Measurements from ENCODE around the gene ZNF521. TPM values are rescaled to one million over a fixed set of nuclear protein-coding genes. Genes with fewer than 3 reads are reported as not detected.

ZNF521 gene
- total RNA-seq, 1 experiment from 2014 or later, result not detected

DNA sequence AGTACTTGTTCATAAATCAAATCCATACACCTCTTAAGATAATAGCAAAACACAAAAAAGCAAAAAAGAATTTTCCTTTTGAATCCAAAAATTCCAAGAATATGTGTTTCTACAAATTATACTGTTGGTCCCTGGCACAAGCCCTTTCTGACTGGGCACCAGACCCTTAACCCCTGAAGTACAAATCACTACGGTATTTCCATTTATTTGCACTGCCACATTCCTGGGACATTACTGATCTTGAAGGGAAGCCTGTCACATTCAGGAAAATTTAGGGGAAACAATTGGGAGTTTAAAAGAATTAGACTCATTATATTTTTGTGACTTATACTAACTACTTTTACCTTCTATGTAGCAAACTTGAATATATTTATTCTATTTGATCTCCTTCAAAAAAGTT lies 98.8 kb downstream of the ZNF521 start:
- TF ChIP-seq, protein P1, sequence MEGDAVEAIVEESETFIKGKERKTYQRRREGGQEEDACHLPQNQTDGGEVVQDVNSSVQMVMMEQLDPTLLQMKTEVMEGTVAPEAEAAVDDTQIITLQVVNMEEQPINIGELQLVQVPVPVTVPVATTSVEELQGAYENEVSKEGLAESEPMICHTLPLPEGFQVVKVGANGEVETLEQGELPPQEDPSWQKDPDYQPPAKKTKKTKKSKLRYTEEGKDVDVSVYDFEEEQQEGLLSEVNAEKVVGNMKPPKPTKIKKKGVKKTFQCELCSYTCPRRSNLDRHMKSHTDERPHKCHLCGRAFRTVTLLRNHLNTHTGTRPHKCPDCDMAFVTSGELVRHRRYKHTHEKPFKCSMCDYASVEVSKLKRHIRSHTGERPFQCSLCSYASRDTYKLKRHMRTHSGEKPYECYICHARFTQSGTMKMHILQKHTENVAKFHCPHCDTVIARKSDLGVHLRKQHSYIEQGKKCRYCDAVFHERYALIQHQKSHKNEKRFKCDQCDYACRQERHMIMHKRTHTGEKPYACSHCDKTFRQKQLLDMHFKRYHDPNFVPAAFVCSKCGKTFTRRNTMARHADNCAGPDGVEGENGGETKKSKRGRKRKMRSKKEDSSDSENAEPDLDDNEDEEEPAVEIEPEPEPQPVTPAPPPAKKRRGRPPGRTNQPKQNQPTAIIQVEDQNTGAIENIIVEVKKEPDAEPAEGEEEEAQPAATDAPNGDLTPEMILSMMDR (IDR thresholded peaks at IDR 0.05; ENCODE audit: unreplicated experiment), result no peak
- Mint-ChIP-seq H3K27me3 (ENCODE audit: insufficient read depth, unreplicated experiment) (no peaks in the 10 kb centered on the region), H3K4me3 (ENCODE audit: unreplicated experiment) (no peak overlapping the region), H3K4me1 (ENCODE audit: insufficient read depth, unreplicated experiment) (no peaks in the 10 kb centered on the region), H3K9me3 (ENCODE audit: unreplicated experiment) (peaks cover 8% of the 10 kb centered on the region), H3K27ac (ENCODE audit: low read depth, unreplicated experiment) (no peak overlapping the region), H3K36me3 (ENCODE audit: insufficient read depth, unreplicated experiment) (peaks cover 4% of the 10 kb centered on the region)
- intact Hi-C loops (cut with micrococcal nuclease), result no loop called here
- BruUV-seq (replicated peaks), result no TSS peak
- no peak for DNase-seq (ENCODE audit: unreplicated experiment)
- CTCF ChIA-PET, result no interaction called here
- POLR2A ChIA-PET, result no interaction called here

DNA sequence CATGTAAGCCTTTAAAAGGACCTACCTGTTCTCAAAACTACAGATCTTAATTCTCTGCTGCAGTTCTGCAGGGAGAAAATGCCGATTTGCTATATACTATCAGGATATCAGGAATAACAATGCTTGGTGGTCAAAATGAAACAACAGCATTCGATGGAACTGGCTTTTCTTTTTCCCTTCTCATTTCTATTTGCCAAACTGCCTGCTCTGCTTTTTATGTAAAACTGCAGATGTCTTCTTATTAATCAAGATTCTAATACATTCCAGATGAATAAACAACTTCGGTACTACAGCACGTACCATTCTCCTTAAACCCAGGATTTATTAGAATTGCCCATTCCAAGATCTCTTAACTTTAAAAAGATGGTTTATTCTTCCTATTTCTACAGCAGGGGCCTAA lies 100.9 kb downstream of the ZNF521 start:
- BruUV-seq (replicated peaks), result no TSS peak
- Mint-ChIP-seq H3K27ac (ENCODE audit: low read depth, unreplicated experiment) (no peak overlapping the region), H3K4me1 (ENCODE audit: insufficient read depth, unreplicated experiment) (no peaks in the 10 kb centered on the region), H3K36me3 (ENCODE audit: insufficient read depth, unreplicated experiment) (peaks cover 4% of the 10 kb centered on the region), H3K27me3 (ENCODE audit: insufficient read depth, unreplicated experiment) (no peaks in the 10 kb centered on the region), H3K4me3 (ENCODE audit: unreplicated experiment) (no peak overlapping the region), H3K9me3 (ENCODE audit: unreplicated experiment) (peaks cover 17% of the 10 kb centered on the region)
- TF ChIP-seq, protein P1 (IDR thresholded peaks at IDR 0.05; ENCODE audit: unreplicated experiment), result no peak
- POLR2A ChIA-PET, result no interaction called here
- DNase-seq (ENCODE audit: unreplicated experiment), result no peak
- intact Hi-C loops (cut with micrococcal nuclease), result no loop called here
- CTCF ChIA-PET, result no interaction called here

DNA sequence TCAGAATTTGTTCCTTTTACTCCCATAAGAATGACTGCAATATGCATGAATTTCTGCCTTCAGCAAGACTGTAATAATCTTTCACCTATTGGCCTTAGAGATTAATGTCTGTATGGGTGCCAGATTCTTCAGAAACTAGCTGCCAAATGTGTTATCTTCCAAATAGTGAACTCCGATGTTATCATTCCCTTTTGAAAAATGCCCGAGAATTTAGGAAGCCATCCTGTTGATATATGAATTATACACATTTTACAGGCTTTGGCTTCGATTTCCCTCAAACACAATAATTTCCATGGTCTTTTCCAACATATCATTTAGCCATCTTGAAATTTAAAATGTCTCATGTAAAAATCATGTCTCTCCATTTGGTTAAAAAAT lies 101.5 kb downstream of the ZNF521 start:
- no TSS peak for BruUV-seq (replicated peaks)
- TF ChIP-seq, protein P1 (IDR thresholded peaks at IDR 0.05; ENCODE audit: unreplicated experiment), result no peak
- ChIA-PET CTCF (interaction anchor here (0.5 kb wide), 1 partner anchor 699 kb away, joined by 3 read pairs; no protein-coding TSS in a partner anchor), POLR2A (no interaction called here)
- H3K27ac Mint-ChIP-seq (ENCODE audit: low read depth, unreplicated experiment), result no peak overlapping the region
- H3K36me3 Mint-ChIP-seq (ENCODE audit: insufficient read depth, unreplicated experiment), result peaks cover 4% of the 10 kb centered on the region
- no peak overlapping the region for H3K4me3 Mint-ChIP-seq (ENCODE audit: unreplicated experiment)
- H3K9me3 Mint-ChIP-seq (ENCODE audit: unreplicated experiment), result peaks cover 13% of the 10 kb centered on the region
- H3K4me1 Mint-ChIP-seq (ENCODE audit: insufficient read depth, unreplicated experiment), result no peaks in the 10 kb centered on the region
- intact Hi-C loops (cut with micrococcal nuclease), result no loop called here
- no peaks in the 10 kb centered on the region for H3K27me3 Mint-ChIP-seq (ENCODE audit: insufficient read depth, unreplicated experiment)
- DNase-seq (ENCODE audit: unreplicated experiment), result no peak

DNA sequence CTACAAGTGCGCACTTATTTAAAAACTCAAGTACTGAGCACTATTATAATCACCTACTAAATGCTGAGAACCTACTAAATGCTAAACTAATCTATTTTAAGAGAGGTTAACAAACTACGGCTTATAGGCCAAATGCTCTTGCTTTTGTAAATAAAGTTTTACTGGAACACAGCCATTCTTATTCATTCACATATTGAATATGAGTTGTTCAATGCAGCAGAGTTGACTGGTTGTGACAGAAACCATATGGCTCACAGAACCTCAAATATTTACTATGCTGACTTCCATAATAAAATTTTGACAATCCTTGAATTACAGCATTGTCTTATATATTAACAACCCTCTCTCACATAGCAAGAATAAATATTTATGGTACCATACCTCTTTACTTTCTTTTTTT lies 103.2 kb downstream of the ZNF521 start:
- BruUV-seq (replicated peaks), result no TSS peak
- H3K27me3 Mint-ChIP-seq (ENCODE audit: insufficient read depth, unreplicated experiment), result no peaks in the 10 kb centered on the region
- H3K4me3 Mint-ChIP-seq (ENCODE audit: unreplicated experiment), result no peak overlapping the region
- H3K4me1 Mint-ChIP-seq (ENCODE audit: insufficient read depth, unreplicated experiment), result no peaks in the 10 kb centered on the region
- POLR2A ChIA-PET, result no interaction called here
- no peak overlapping the region for H3K27ac Mint-ChIP-seq (ENCODE audit: low read depth, unreplicated experiment)
- CTCF ChIA-PET, result no interaction called here
- peaks cover 13% of the 10 kb centered on the region for H3K9me3 Mint-ChIP-seq (ENCODE audit: unreplicated experiment)
- TF ChIP-seq, protein P1 (IDR thresholded peaks at IDR 0.05; ENCODE audit: unreplicated experiment), result no peak
- no peak for DNase-seq (ENCODE audit: unreplicated experiment)
- peaks cover 4% of the 10 kb centered on the region for H3K36me3 Mint-ChIP-seq (ENCODE audit: insufficient read depth, unreplicated experiment)
- intact Hi-C loops (cut with micrococcal nuclease), result no loop called here

Measured in MCF 10A (cell line).